Thyroid gland (tissue), 4 donors: Measurements from ENCODE around the gene LLPH.

Experiments used
- POLR2A ChIP-seq, 2 donors: fragments of 450-650 bp; IDR thresholded peaks; one replicate each; pipeline ENCODE4 v1.6.1; 2017; ENCODE audit warnings: antibody characterized with exemption in 2 of 2, mild to moderate bottlenecking in 2 of 2, moderate library complexity in 1 of 2
- TF ChIP-seq, protein P1 (sequence below), 6 experiments: fragments of 200-600 bp in 3 of 6; fragments of 450-650 bp in 3 of 6; sonication (generic) in 3 of 6; IDR thresholded peaks; one replicate each; pipeline ENCODE4 v1.5.1; 2016 to 2019; ENCODE audit warnings: antibody characterized with exemption in 6 of 6, mild to moderate bottlenecking in 2 of 6, inconsistent platforms in 1 of 6, moderate library complexity in 1 of 6

DNA sequence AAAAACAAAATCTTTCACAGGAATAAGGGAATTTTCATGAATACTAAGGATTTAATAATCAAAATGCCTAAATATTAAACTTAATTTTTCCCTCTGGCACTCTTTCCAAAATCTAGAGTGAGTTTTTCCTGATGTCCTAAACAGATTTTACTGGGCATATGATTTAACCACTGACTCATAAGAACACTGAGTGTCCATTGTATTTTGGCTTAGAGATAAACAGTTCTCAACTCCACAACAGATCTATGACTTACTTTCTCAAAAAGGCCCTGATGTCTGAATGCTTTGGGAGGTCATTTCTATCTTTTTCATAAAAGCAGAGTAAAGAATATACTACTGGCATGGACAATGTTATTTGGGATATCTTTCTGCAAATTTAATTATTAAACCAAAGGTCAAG is 24.2 kb upstream of the LLPH start:
- TF ChIP-seq, protein P1, sequence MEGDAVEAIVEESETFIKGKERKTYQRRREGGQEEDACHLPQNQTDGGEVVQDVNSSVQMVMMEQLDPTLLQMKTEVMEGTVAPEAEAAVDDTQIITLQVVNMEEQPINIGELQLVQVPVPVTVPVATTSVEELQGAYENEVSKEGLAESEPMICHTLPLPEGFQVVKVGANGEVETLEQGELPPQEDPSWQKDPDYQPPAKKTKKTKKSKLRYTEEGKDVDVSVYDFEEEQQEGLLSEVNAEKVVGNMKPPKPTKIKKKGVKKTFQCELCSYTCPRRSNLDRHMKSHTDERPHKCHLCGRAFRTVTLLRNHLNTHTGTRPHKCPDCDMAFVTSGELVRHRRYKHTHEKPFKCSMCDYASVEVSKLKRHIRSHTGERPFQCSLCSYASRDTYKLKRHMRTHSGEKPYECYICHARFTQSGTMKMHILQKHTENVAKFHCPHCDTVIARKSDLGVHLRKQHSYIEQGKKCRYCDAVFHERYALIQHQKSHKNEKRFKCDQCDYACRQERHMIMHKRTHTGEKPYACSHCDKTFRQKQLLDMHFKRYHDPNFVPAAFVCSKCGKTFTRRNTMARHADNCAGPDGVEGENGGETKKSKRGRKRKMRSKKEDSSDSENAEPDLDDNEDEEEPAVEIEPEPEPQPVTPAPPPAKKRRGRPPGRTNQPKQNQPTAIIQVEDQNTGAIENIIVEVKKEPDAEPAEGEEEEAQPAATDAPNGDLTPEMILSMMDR (IDR thresholded peaks at IDR 0.05): no peak
- TF ChIP-seq POLR2A (IDR thresholded peaks at IDR 0.05): no peak
